Measurements from ENCODE around the gene ANP32E. TPM values are rescaled to one million over a fixed set of nuclear protein-coding genes. Genes with fewer than 3 reads are reported as not detected.

Gene ANP32E
- total RNA-seq, 2 donors from 2014 or later, result 59.2 to 78.1 TPM

DNA sequence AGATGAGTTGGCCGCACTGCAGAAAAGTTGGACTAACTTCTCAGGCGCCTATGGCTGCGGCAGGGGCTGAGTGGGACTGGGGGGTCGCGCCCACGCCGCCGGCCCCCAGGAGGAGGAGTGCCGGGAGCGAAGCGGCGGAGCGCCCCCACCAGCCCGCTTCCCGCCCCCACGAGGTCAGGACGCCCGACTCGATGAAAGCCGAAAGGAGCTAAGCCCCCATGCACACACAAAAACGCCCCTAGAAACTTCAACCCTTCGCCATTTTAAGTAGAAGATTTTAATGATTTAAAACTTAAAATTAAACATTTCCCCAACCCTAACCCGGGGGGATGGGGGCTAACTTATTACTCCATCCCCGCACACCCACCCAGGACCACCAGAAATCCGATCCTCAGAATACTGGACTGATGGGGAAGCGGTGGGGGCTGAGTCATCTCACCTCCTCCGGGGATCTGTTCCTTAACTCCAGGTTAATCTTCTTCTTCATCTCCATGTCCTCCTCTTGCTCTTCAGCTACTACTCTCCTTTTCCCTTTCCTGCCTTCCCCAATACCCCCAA, 539 bp downstream of the ANP32E start:
- Histone ChIP-seq H3K9ac (ENCODE audit: extremely low read depth, low read length, poor library complexity, severe bottlenecking) (peak overlapping the region; percentile 79), H3K9me3 (ENCODE audit: control insufficient read depth, low read length) (no peaks in the 10 kb centered on the region), H3K27ac (ENCODE audit: low read depth, low read length) (peak overlapping the region; percentile 83), H3K36me3 (ENCODE audit: control insufficient read depth, insufficient read depth, low read length) (peaks cover 13% of the 10 kb centered on the region), H3K4me3 (ENCODE audit: low read length) (peak overlapping the region; percentile 89), H3K4me1 (ENCODE audit: control insufficient read depth, insufficient read depth, low read length) (no peaks in the 10 kb centered on the region), H3K27me3 (ENCODE audit: control insufficient read depth, insufficient read depth, low read length, poor library complexity, severe bottlenecking) (no peaks in the 10 kb centered on the region)
- peaks cover 15% of the 10 kb centered on the region for H3K4me1 Mint-ChIP-seq
- TF ChIP-seq, protein P1, sequence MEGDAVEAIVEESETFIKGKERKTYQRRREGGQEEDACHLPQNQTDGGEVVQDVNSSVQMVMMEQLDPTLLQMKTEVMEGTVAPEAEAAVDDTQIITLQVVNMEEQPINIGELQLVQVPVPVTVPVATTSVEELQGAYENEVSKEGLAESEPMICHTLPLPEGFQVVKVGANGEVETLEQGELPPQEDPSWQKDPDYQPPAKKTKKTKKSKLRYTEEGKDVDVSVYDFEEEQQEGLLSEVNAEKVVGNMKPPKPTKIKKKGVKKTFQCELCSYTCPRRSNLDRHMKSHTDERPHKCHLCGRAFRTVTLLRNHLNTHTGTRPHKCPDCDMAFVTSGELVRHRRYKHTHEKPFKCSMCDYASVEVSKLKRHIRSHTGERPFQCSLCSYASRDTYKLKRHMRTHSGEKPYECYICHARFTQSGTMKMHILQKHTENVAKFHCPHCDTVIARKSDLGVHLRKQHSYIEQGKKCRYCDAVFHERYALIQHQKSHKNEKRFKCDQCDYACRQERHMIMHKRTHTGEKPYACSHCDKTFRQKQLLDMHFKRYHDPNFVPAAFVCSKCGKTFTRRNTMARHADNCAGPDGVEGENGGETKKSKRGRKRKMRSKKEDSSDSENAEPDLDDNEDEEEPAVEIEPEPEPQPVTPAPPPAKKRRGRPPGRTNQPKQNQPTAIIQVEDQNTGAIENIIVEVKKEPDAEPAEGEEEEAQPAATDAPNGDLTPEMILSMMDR (conservative IDR thresholded peaks at IDR 0.05), result no peak
- H3K9me3 Mint-ChIP-seq, result no peaks in the 10 kb centered on the region
- 0% methylated on average over 2 to 25 of the region's 27 CpGs for WGBS, 2 experiments (ENCODE audit: insufficient coverage in 1 of 2, insufficient read length in 1 of 2)
- no peak overlapping the region for H3K4me3 Mint-ChIP-seq
- H3K27ac Mint-ChIP-seq, result no peak overlapping the region
- H3K27me3 Mint-ChIP-seq (ENCODE audit: insufficient read depth), result peaks cover 2% of the 10 kb centered on the region
- DNase-seq, result no peak
- peaks cover 13% of the 10 kb centered on the region for H3K36me3 Mint-ChIP-seq (ENCODE audit: low read depth)

DNA sequence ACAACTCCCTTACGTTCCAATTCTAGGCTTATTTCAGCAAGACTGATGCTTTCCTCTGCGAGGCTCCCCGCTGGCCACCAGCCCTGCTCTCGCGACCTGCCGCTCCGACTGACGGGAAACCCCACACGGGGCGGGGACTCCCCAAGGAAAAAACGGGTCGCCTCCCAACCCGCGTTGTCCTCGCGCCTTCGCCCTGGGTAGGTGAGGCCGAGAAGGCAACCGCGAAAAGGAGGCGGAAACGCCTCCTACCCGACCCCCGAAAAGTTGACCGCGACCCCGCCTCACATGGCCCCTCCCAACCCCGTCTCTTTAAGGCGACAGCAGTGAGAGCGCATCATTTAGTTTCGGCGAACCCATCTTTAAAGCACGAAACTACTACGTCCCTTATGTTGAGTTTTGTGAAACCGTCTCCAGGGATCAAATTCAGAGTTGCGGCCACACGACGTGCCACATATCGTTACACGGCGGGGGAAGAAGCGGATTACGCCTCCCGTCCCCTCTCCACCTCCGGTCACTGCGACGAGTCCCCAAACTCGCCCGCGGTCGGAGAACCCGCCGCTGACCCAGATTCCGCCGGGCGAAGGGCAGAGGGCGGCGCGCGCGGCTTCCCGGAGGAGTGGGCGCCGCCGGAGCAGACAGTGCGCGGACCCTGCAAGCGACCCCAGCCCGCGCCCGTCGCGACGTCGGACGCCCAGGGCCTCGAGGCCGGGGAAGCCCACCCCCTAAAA, 1.2 kb downstream of the ANP32E start:
- DNase-seq, result peak; percentile 87
- WGBS, 2 experiments (ENCODE audit: insufficient coverage in 1 of 2, insufficient read length in 1 of 2), result 0% methylated on average over 13 to 78 of the region's 78 CpGs
- Mint-ChIP-seq H3K27me3 (ENCODE audit: insufficient read depth) (peaks cover 2% of the 10 kb centered on the region), H3K27ac (peak overlapping the region; percentile 89), H3K36me3 (ENCODE audit: low read depth) (peaks cover 17% of the 10 kb centered on the region), H3K4me1 (peaks cover 15% of the 10 kb centered on the region), H3K9me3 (no peaks in the 10 kb centered on the region), H3K4me3 (no peak overlapping the region)
- no peaks in the 10 kb centered on the region for H3K4me1 ChIP-seq (ENCODE audit: control insufficient read depth, insufficient read depth, low read length)
- H3K27me3 ChIP-seq (ENCODE audit: control insufficient read depth, insufficient read depth, low read length, poor library complexity, severe bottlenecking), result no peaks in the 10 kb centered on the region
- TF ChIP-seq, protein P1 (conservative IDR thresholded peaks at IDR 0.05), result no peak
- peak overlapping the region; percentile 89 for H3K4me3 ChIP-seq (ENCODE audit: low read length)
- peak overlapping the region; percentile 79 for H3K9ac ChIP-seq (ENCODE audit: extremely low read depth, low read length, poor library complexity, severe bottlenecking)
- peaks cover 19% of the 10 kb centered on the region for H3K36me3 ChIP-seq (ENCODE audit: control insufficient read depth, insufficient read depth, low read length)
- H3K27ac ChIP-seq (ENCODE audit: low read depth, low read length), result peak overlapping the region; percentile 83
- no peaks in the 10 kb centered on the region for H3K9me3 ChIP-seq (ENCODE audit: control insufficient read depth, low read length)

DNA sequence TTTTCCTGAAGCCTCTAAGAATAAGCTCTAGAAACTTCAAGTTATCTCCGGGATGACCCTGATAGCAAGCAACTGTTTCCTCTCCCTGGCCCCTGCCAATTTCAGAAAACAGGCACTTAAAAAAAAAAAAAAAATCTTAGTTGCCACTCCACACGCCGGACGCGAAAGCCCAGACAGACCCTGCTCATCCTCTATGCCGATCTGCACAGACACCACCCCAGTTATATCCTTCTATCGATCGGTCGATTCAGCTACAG, 1.7 kb downstream of the ANP32E start:
- no peaks in the 10 kb centered on the region for H3K4me1 ChIP-seq (ENCODE audit: control insufficient read depth, insufficient read depth, low read length)
- TF ChIP-seq, protein P1 (conservative IDR thresholded peaks at IDR 0.05), result no peak
- H3K4me3 ChIP-seq (ENCODE audit: low read length), result peak overlapping the region; percentile 89
- H3K27me3 Mint-ChIP-seq (ENCODE audit: insufficient read depth), result peaks cover 2% of the 10 kb centered on the region
- H3K27ac ChIP-seq (ENCODE audit: low read depth, low read length), result no peak overlapping the region
- peaks cover 24% of the 10 kb centered on the region for H3K36me3 ChIP-seq (ENCODE audit: control insufficient read depth, insufficient read depth, low read length)
- no peaks in the 10 kb centered on the region for H3K9me3 Mint-ChIP-seq
- peaks cover 15% of the 10 kb centered on the region for H3K4me1 Mint-ChIP-seq
- H3K9ac ChIP-seq (ENCODE audit: extremely low read depth, low read length, poor library complexity, severe bottlenecking), result peak overlapping the region; percentile 79
- no peak for DNase-seq
- no peak overlapping the region for H3K4me3 Mint-ChIP-seq
- peak overlapping the region; percentile 89 for H3K27ac Mint-ChIP-seq
- H3K27me3 ChIP-seq (ENCODE audit: control insufficient read depth, insufficient read depth, low read length, poor library complexity, severe bottlenecking), result no peaks in the 10 kb centered on the region
- H3K9me3 ChIP-seq (ENCODE audit: control insufficient read depth, low read length), result no peaks in the 10 kb centered on the region
- WGBS, 2 experiments (ENCODE audit: insufficient coverage in 1 of 2, insufficient read length in 1 of 2), result 0 to 1% methylated on average over 1 to 9 of the region's 9 CpGs
- peaks cover 21% of the 10 kb centered on the region for H3K36me3 Mint-ChIP-seq (ENCODE audit: low read depth)
